Activated T-cell treated with anti-CD3 and anti-CD28 coated beads, Interleukin-2, amount 50 U/mL, for 4 hours (primary cell): ENCODE data around the gene CHSY1. TPM values are rescaled to one million over a fixed set of nuclear protein-coding genes. Genes with fewer than 3 reads are reported as not detected.

Experiments
- ATAC-seq, 2 donors: fragments of 200-7000 bp; cut with Tn5 transposase; one replicate each; pipeline ENCODE4 v1.10.0; 2021
- DNase-seq: peaks from one replicate; pipeline ENCODE4 v3.0.0-alpha.2; 2020
- H3K27me3 Mint-ChIP-seq: one replicate; pipeline ENCODE4 v1.8.0; 2021; ENCODE audit warnings: low read depth, mixed read lengths
- H3K36me3 Mint-ChIP-seq: one replicate; pipeline ENCODE4 v1.8.0; 2022; ENCODE audit warnings: mixed read lengths; ENCODE audit not compliant: insufficient read depth
- H3K4me1 Mint-ChIP-seq: one replicate; pipeline ENCODE4 v1.8.0; 2021; ENCODE audit warnings: low read depth, mixed read lengths
- H3K4me3 Mint-ChIP-seq: one replicate; pipeline ENCODE4 v1.8.0; 2021; ENCODE audit warnings: mild to moderate bottlenecking, moderate library complexity, mixed read lengths
- H3K9me3 Mint-ChIP-seq: one replicate; pipeline ENCODE4 v1.8.0; 2021; ENCODE audit warnings: mixed read lengths
- total RNA-seq, 3 donors: library from RNA; stranded (reverse); gene quantifications; one replicate each; pipeline ENCODE4 v1.2.1, GENCODE V29; 2021

CHSY1 gene
- total RNA-seq, 3 donors from 2014 or later = 79.7 to 94.4 (median 88.0) TPM

DNA sequence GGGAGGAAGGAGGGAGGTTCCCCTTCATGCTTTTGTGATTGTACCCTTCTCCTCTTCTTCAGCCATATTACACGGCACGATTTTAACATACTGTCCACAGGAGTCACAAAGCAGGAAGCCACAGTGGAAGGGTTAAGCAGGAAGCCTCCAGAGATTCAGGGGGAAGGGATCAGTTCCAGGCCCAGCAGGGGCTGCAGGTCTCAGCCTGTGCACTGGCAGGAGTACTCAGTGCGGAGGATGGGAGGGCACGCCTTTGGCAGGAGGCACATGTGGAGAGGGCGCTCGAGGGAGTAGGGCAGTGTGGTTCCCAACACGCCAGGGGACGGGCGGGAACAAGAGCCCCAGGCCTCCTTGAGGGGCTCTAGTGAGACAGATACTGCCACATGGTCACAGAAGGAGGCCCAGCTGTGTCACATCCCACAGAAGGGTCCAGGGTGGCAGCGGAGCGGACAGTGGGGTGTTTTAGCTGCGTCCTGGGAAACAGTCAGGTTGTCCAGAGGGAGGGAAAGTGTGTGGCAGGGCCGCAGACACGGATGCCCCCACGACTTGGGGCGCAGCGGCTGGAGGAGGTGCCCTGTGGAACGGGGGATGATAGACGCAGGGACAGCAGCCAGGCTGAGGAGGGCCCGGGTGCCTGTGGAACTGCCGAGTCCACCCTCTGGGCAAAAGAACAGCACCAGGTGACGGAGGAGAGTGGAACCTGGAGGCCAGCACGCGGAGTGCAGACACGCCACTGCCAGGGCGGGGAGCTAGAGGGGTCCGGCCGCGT is 77.5 kb downstream of the CHSY1 start:
- ATAC-seq = no peak
- no peaks in the 10 kb centered on the region for H3K9me3 Mint-ChIP-seq
- H3K4me3 Mint-ChIP-seq = no peak overlapping the region
- H3K36me3 Mint-ChIP-seq = peaks cover 37% of the 10 kb centered on the region
- H3K27me3 Mint-ChIP-seq = no peaks in the 10 kb centered on the region
- no peak for DNase-seq
- peaks cover 17% of the 10 kb centered on the region for H3K4me1 Mint-ChIP-seq

DNA sequence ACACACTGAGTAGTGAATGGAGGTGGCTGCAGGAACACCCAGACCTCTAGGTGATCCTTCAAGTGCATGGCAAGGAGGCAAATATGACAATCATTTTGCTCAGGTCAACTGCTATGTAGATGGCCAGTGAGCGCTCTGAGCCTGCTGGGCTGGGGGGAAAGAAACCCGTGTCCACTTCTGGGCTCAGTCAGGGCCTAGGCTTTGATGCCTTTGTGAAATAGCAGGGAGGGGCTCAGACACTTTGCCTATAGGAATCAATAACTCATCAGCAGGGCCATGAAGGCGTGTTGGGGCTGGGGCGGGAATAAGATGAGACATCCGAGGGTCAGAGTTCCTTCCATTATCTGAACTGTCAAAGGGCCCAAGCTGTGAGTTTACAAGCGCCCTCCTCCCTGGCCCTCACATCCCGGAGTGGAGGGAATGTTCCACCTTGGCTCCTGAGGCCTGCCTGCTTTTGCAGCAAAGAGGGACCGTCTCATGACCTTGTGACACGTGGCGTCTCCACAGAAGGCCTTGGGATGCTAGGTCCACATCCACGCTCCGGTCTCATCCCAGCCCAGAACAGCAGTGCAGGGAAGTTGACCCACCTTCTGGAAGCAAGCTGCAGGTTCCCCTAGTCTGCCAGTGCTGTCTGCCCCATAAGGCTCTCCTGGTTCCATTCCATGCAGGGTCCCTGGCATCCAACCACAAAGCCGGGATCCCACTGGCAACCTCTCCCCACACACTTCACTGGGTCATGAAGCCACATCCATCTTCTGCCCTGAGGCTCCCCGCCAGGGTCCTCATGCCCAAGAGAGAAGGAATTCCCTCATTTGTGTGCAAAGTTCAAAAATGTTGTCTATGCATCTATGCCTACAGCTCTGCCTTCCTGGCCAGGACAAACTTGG is 78.4 kb downstream of the CHSY1 start:
- H3K4me1 Mint-ChIP-seq = peaks cover 25% of the 10 kb centered on the region
- H3K4me3 Mint-ChIP-seq = no peak overlapping the region
- H3K27me3 Mint-ChIP-seq = no peaks in the 10 kb centered on the region
- ATAC-seq (no peak), DNase-seq (no peak)
- H3K36me3 Mint-ChIP-seq = peaks cover 32% of the 10 kb centered on the region
- no peaks in the 10 kb centered on the region for H3K9me3 Mint-ChIP-seq

DNA sequence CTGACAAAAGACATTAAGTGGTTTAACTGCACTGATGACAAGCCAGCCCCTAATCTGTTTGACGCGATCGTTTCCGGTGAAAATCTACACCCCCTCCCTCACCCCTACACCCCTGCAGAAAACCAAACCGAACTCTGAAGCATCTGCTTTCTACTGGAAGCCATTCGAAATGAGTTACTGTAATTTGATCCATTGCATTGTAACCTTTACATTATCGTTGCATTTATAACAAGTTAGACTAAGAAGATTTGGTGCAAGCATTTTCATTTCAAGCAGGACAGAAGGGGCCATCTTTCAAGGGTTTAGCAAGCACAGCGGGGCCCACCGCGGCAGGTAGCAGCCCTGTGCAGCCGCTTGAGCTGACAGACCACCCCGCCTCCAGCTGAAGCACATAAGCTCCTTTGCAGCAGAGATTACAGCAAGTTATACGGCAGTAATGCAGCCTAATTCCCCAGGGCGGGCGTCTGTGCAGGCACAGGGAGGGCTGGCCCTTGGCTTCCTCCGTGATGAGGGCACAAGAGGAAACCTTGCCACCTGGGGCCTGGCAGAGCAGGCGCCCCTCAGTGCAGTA is 79.3 kb downstream of the CHSY1 start:
- H3K9me3 Mint-ChIP-seq = no peaks in the 10 kb centered on the region
- H3K27me3 Mint-ChIP-seq = no peaks in the 10 kb centered on the region
- peaks cover 33% of the 10 kb centered on the region for H3K4me1 Mint-ChIP-seq
- ATAC-seq (no peak), DNase-seq (no peak)
- H3K36me3 Mint-ChIP-seq = peaks cover 23% of the 10 kb centered on the region
- no peak overlapping the region for H3K4me3 Mint-ChIP-seq

DNA sequence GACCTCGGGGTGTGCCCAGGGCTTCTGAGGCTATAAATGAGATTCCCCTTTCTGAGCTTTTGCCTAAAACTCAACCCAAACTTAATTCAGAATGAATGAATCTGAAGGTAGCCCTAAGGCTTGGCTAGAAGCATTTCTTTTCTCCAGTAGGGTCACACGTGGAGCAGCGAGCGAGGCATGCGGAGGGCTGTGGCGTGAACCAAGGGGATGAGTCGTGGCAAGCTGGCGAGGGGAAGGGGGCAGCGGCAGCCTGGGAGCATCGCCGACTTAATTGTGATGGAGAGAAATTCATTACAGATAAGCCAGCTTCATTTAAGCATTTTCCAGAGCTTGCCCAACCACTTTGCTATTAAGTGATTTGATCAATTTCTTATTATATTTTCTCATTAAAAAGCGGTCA is 79.9 kb downstream of the CHSY1 start:
- peaks cover 19% of the 10 kb centered on the region for H3K36me3 Mint-ChIP-seq
- no peaks in the 10 kb centered on the region for H3K27me3 Mint-ChIP-seq

DNA sequence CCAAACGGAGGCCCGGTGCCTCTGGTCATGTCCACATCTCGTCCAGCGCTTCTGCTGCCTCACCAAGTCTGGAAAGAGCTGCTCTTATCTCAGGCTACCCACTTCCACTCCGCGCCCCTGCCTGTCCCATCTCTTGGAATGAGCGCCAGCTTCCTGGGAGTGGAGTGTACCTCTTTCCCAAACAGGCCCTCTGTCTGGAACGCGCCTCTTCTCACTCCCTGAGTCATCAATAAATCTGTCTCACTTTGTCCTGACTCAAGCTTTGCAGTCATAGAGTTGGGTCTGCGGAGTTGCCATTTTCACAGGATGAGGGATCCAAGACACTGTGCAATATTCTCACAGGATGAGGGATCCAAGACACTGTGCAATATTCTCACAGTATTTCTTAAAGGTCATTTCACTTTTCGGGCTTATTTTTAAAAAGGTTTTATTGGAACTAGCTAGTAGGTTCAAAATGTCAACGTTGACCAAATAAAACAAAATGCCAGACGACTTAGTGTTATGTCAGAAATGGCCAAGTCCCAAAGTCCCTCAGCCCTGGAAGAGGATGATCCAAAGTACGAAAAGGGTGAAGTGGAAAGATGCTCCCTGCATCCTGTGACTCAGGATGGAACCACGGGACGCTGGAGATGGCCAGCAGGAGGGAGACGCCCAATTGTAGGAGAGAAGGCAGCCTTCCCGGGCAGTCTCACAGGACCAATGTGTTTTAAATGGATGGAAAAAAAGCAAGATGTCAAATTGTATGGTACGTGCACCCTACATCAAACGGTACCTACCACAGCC is 81.1 kb downstream of the CHSY1 start:
- no peak for DNase-seq
- Mint-ChIP-seq H3K36me3 (peaks cover 19% of the 10 kb centered on the region), H3K4me1 (peaks cover 28% of the 10 kb centered on the region), H3K9me3 (peaks cover 17% of the 10 kb centered on the region), H3K4me3 (no peak overlapping the region), H3K27me3 (no peaks in the 10 kb centered on the region)
- ATAC-seq = no peak

More for the DNA sequence above, 79.9 kb downstream of the CHSY1 start:
- peaks cover 36% of the 10 kb centered on the region for H3K4me1 Mint-ChIP-seq
- no peak for ATAC-seq
- no peak overlapping the region for H3K4me3 Mint-ChIP-seq
- H3K9me3 Mint-ChIP-seq = peaks cover 5% of the 10 kb centered on the region
- DNase-seq = no peak

DNA sequence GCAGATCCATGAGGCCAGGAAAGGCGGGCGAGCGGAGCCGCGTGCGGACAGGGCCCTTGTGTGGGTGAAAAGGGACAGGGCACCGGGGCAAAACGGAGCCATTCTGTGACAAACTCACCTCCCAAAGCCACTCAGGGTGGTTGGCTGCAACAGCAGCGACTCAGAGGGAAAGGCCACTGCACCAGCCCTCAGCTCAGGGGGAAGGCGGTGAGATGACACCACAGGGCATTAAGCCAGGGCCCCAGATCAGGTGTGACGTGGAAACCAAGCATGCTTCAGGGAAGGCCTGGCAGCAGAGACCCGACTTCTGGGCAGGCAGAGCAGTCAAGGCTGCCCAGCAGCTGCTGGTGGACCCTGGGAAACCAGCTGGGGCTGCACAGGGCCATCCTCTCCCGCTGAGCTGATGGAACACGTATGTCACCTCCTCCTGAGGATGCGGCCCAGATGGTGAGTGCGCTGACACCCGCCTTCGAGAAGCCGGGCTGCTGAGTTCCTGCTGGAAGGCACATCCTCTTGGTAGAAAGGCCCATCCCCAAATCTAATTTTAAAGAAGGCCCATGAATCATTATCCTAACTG is 82.3 kb downstream of the CHSY1 start:
- H3K4me1 Mint-ChIP-seq = peaks cover 25% of the 10 kb centered on the region
- peaks cover 24% of the 10 kb centered on the region for H3K9me3 Mint-ChIP-seq
- peaks cover 12% of the 10 kb centered on the region for H3K36me3 Mint-ChIP-seq
- no peaks in the 10 kb centered on the region for H3K27me3 Mint-ChIP-seq
- no peak overlapping the region for H3K4me3 Mint-ChIP-seq
- no peak for DNase-seq
- ATAC-seq = no peak

DNA sequence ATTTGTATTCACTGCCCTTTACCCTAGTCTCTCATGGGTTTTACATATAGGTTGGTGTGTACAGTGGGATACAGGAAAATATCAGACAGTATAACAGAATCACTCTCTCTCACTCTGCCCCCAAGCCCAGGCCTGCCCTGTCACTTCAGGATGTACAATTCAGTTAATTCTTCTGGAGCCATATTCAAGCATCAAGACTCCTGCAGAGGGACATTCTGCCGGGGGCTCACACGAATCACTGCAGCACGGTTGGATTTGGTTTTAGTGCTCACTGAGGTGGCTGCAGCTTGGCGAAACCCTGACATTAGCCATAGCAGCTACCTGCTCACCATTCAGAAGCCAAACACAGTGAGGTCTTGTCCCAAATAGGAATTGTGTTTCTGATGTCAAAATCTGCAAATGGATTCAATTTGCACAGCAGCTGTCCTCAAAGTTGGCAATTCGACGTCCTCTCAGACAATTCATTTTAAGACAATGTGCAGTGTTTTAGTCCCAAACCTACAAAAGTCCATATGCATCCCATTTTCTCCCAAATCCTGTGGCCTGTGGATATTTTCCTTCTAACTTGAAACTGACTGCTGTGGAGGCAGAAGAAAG is 82.9 kb downstream of the CHSY1 start:
- H3K4me1 Mint-ChIP-seq = peaks cover 25% of the 10 kb centered on the region
- ATAC-seq (no peak), DNase-seq (no peak)
- no peaks in the 10 kb centered on the region for H3K27me3 Mint-ChIP-seq
- peaks cover 30% of the 10 kb centered on the region for H3K9me3 Mint-ChIP-seq
- peak overlapping the region; percentile 13 for H3K4me3 Mint-ChIP-seq
- H3K36me3 Mint-ChIP-seq = peaks cover 6% of the 10 kb centered on the region

DNA sequence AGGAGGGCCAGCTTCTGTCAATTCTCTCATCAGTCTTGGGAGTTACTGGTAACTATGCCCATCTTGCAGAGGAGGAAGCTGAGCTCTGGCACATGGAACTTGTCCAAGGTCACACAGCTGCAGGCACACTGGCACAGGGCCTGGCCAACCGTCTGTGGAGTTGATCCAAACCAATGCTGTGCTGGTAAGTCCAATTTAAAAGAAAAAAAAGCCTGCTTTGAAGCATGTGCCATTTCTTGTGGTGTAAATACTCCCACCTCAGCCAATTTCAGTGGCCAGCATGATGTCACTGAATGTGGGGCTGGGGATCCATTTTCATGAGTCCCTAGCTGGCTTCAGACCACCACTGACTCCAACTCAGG is 83.4 kb downstream of the CHSY1 start:
- Mint-ChIP-seq H3K9me3 (peaks cover 35% of the 10 kb centered on the region), H3K4me3 (no peak overlapping the region), H3K4me1 (peaks cover 25% of the 10 kb centered on the region), H3K36me3 (peaks cover 2% of the 10 kb centered on the region), H3K27me3 (no peaks in the 10 kb centered on the region)
- no peak for DNase-seq
- no peak for ATAC-seq

DNA sequence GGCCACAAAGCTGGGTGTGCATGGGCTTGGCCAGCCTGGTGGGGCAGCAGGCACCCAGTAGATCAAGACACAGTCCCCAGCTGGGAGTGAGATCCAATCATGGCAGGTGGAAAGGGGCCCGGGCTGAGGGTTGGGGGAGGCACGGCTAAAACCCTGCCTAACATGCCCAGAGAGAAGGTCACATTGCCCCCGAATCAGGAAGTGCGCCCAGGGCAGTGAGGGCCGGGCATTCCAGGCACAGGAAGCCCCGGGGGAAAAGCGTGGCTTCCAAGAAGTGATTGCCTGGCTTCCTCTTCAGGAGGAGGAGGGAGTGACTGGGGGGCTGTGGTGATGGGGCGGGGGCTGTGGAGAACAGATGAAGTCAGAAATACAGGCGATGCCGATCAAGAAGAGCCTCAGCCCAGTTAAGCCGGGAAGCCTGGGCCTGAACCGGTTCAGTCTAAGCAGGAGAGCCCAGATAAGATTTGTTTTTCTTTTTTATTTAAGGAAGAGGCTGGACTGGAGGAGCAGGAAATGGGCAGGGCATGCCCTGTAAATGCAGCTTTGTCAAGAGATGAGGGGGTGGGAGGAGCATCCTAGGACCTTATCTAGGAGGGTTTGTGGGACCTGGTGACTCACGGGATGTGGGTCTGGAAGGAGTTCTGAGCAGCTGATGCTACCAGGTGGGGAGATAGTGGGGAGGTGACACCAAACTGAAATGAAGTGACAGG is 83.9 kb downstream of the CHSY1 start:
- Mint-ChIP-seq H3K4me3 (peak overlapping the region; percentile 17), H3K9me3 (peaks cover 36% of the 10 kb centered on the region), H3K4me1 (peaks cover 25% of the 10 kb centered on the region), H3K27me3 (no peaks in the 10 kb centered on the region), H3K36me3 (peaks cover 2% of the 10 kb centered on the region)
- peak; percentile 92 for ATAC-seq
- peak; percentile 50 for DNase-seq

DNA sequence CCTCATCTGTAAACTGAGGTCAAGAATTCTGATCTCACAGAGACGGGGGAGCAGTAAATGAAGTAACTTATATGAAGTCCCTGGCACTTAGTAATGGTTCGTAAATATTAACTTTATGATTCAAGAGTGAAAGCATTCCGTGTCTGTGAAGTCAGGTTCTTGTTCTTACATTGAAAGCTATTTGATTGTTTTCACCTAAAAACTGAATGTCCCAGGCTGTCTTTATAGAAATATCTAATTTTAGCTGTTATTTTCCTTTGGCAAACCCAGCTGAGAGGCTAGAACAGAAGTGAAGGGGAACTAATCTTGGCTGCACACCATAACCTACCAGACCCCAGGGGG is 84.5 kb downstream of the CHSY1 start:
- Mint-ChIP-seq H3K9me3 (peaks cover 36% of the 10 kb centered on the region), H3K4me3 (no peak overlapping the region), H3K36me3 (peaks cover 2% of the 10 kb centered on the region), H3K27me3 (no peaks in the 10 kb centered on the region), H3K4me1 (peaks cover 25% of the 10 kb centered on the region)
- DNase-seq = no peak
- no peak for ATAC-seq

DNA sequence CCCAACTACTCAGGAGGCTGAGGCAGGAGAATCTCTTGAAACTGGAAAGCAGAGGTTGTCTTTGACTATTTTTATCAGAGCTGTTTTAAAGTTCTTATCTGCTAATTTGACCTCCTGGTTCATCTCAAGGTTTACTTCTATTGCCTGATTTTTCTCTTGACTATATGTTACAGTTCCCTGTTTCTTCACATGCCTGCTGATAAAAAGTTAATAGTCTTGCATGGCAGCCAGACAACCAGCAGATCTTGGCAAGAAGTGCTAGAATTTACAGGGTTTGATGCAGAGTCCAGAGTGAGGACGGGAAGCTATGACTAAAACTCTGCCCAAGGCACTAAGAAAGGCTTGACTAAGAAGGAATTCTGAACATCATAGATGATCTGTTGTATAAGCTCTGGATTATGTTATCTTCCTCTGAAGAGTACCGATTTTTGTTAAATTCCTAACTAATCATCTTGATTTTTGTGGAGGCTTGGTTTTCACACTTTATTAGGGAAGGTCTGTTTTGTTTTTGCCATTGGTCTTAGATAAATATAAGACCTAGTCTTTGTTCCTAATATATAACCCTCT is 85.9 kb downstream of the CHSY1 start:
- H3K4me3 Mint-ChIP-seq = no peak overlapping the region
- H3K9me3 Mint-ChIP-seq = peaks cover 36% of the 10 kb centered on the region
- peaks cover 32% of the 10 kb centered on the region for H3K4me1 Mint-ChIP-seq
- no peak for DNase-seq
- ATAC-seq = no peak
- H3K36me3 Mint-ChIP-seq = peaks cover 2% of the 10 kb centered on the region
- no peaks in the 10 kb centered on the region for H3K27me3 Mint-ChIP-seq

DNA sequence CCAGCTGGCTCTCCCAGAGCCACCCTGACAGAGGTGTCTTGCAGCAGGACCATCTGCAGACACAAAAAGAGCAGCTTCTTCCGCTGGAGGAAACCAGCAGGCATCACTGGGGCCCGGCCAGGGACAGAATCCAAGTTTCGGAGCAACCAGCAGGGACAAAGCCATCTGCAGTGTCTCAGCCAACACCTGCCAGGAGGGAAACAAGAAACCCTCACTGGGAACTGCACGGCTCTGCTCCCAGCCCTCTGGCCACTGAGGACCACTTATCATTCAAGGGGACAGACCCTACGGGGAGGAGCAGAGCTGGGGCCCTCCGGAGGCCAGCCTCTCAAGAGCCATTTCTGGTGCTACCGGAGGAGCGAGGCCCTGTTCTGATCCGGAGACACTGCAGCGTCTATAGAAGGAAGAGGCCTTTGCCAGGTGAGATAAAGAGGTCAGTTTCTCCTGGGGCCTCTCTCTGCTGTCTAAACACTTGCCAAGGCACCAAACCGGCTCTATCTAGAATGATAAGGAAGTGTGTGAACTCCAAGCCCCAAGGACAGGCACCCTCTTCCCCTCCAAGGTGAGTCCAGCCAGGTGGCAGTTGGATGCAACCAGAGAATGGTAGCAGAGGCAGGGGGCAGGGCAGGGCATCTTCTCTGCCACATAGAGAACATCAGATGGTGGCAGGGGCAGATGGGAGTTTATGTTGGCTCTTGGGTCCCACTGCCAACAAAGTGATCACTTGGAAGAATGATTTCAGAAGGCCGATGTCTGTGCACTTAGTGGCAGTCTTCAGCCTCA is 89.0 kb downstream of the CHSY1 start:
- peaks cover 36% of the 10 kb centered on the region for H3K9me3 Mint-ChIP-seq
- peaks cover 41% of the 10 kb centered on the region for H3K4me1 Mint-ChIP-seq
- H3K4me3 Mint-ChIP-seq = no peak overlapping the region
- peaks cover 2% of the 10 kb centered on the region for H3K36me3 Mint-ChIP-seq
- ATAC-seq (no peak), DNase-seq (no peak)
- H3K27me3 Mint-ChIP-seq = no peaks in the 10 kb centered on the region
